GM19455 (cell line): Measurements from ENCODE around the gene CAV1.
A peak's percentile ranks its signal among the peaks of the same experiment; 100 is the strongest.

Source experiments
- ATAC-seq: cut with Tn5 transposase; IDR thresholded peaks from one replicate; pipeline ENCODE4 v1.9.1; 2021; ENCODE audit not compliant: unreplicated experiment

CAV1 gene

DNA sequence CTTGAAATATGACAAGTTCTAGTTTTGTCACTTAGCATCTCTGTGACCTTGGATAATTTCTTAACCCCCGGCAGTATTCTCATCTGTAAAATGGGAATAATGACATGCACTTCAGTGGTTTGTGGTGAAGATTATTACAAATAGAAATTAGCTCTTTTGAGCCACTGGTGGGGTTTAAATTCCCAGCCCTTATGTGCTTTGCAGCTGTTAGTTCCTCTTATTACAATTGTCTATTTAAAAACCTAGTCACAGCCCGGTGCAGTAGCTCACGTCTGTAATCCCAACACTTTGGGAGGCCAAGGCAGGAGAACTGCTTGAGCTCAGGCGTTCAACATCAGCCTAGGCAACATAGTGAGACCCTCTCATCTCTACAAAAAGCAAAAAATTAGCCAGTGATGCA lies 30.1 kb downstream of the CAV1 start:
- no peak for ATAC-seq

DNA sequence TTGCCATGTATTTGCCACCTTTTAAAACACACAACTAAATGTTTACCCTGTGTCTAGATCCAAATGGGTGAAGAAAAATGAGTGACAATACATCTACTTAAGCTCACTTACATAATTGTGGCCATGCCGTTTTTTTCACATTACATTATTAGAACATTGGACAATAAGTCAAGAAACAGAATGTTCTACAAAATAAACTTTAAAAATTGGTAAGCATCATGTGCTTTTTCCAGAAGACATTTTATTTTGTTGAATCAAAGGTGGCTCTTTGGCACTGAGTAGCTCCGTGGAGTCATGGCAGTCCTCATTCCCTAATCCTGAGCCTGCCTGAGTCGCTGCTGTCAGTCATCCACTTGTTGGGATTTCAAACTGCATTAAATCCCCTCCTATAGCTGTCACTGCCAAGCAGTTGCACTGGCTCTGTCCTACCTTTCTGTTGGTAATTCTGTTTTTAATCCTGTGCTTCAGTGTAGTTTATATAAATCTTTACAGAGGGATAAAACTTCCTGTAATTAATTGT lies 32.3 kb downstream of the CAV1 start:
- no peak for ATAC-seq

DNA sequence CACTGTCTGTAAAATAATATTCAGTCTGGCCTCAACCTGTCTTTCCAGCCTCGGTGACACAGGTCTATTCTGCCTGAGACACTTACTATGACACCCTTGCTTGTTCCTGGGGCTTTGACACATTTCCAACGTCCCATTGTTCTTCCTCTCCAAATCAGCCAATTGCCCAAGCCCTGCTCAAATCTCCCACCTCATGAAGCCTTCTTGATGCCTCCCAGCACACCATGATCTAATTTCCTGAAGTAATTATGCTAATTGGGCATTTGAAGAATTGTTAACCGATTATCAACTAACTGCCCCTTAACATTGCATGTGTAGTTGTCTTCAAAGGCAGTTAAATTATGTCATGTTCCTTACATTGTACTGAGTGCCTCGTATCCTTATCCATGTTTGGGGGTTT lies 33.1 kb downstream of the CAV1 start:
- ATAC-seq, result no peak

DNA sequence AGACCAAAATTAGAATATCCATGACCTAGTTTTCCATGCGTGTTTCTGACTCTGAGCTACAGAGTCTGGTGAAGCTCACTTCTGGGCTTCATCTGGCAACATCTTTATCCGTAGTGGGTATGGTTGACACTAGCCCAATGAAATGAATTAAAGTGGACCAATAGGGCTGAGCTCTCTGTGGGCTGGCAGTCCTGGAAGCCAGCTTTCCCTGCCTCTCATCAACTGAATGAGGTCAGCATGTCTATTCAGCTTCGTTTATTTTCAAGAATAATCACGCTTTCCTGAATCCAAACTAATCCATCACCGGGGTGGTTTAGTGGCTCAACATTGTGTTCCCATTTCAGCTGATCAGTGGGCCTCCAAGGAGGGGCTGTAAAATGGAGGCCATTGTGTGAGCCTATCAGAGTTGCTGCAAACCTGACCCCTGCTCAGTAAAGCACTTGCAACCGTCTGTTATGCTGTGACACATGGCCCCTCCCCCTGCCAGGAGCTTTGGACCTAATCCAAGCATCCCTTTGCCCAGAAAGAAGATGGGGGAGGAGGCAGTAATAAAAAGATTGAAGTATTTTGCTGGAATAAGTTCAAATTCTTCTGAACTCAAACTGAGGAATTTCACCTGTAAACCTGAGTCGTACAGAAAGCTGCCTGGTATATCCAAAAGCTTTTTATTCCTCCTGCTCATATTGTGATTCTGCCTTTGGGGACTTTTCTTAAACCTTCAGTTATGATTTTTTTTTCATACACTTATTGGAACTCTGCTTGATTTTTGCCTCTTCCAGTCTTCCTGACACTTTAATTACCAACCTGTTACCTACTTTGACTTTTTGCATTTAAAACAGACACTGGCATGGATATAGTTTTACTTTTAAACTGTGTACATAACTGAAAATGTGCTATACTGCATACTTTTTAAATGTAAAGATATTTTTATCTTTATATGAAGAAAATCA lies 35.5 kb downstream of the CAV1 start:
- no peak for ATAC-seq

DNA sequence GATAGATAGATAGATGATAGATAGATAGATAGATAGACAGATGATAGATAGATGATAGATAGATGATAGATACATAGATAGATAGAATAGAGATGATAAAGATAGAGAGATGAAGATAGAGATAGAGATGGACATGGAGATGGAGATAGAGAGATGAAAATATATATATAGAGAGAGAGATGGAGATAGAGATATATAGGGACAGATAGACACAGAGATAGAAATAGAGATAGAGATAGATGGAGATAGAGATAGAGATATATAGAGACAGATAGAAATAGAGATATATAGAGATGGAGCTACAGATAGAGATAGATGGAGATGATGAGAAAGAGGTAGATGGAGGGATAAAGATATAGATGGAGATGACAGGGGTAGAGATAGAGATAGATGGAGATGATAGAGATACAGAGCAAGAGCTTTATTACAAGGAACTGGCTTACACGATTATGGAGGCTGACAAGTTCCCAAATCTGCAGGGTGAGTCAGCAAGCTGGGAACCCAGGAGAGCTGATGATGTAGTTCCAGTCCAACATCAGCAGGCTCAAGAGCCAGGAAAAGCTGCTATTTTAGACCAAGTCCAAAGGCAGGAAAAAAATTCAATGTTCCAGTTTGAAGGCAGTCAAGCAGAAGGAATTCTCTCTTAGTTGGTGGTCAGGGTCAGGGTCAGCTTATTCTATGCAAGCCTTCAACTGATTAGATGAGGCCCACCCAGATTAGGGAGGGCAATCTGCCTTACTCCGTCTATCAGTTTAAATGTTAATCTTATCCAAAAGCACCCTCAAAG lies 37.1 kb downstream of the CAV1 start:
- no peak for ATAC-seq

DNA sequence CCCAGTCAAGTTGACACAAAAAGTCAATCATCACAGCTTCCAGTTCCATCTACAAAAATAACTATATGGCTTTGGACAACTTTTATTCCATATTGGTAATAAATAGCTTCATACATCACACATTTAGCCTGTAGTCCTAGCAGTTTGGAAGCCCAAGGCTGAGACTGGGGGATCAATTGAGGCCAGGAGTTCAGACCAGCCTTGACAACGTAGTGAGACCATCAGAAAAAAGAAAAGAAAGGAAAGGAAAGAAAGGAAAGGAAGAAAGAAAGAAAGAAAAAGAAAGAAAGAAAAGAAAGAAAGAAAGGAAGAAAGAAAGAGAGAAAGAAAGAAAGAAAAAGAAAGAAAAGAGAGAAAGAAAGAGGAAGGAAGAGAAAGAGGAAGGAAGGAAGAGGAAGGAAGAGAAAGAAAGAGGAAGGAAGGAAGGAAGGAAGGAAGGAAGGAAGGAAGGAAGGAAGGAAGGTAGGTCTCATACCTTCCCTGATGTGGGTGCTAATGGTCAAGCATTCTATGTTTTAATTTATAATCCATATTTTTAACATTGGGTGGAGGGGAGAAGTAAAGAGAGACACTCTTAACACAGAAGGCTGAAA lies 37.8 kb downstream of the CAV1 start:
- no peak for ATAC-seq

DNA sequence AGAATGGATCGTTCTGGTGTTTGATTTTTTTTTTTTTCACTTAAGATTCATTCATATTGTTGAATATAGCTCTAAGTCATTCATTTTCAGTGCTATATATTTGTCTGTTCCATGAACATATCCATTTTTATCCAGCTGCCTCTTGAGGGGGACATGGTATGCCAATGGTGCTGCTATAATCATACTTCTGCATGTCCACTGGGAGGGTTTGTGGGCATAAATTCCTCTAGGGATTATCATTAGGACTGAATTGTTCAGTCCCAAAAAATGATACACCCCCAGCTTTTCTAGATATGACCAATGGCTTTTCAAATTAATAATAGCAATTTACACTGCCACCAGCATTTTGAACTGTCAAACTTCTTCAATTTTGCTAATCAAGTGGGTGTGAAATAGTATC lies 41.1 kb downstream of the CAV1 start:
- no peak for ATAC-seq

DNA sequence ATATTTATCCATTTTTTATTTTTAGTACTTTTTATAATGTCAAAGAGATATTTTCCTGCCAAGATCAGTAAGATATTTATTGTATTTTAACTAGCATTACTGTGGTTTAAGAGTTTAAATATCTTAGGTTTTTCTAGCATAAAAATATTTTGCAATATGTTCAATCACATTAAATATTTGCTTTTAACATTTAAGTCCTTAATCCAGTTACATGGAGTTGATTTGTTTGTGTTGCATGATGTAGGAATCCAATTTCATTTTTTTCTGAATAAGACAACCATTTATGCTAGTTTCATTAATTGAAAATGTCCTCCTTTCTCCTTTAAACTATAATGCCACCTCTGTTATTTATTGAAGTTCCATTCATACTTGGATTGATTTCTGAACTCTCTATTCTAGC lies 41.8 kb downstream of the CAV1 start:
- ATAC-seq, result no peak

DNA sequence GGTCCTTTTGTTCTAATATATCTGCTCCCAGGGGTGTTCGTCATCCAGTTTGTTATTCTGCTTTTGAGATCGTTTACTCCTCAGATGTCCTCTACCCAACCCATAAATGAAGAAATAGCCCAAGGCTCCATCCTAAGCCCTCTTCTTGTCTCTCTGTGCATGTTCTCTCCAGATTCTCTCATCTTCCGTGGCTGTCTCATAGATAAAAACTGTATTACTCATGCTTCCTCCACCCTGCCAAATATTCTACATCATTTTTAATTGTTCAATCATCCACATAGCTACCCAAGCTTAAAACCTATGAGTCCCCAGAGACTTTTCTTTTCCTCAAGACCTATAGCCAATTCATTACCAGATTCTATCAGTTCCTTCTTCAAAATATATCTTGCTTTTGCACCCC lies 44.9 kb downstream of the CAV1 start:
- no peak for ATAC-seq

DNA sequence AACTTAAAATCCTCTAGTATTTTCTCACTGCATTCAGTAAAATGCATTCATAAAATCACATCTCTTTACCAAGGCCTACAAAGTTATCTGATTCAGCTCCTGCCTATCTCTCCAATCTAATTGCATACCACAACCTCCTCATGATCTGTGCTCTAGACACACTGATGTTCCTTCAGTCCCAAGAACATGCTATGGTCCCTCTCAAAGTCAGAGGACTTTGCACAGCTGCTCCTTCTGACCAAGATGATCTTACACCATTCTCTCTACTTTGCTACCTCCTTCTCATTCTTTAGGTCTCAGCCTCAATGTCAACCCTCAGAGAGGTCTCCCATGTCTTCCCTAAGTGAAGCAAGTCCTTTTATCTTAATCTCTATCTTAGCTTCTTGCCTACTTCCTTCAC lies 45.5 kb downstream of the CAV1 start:
- ATAC-seq, result no peak

DNA sequence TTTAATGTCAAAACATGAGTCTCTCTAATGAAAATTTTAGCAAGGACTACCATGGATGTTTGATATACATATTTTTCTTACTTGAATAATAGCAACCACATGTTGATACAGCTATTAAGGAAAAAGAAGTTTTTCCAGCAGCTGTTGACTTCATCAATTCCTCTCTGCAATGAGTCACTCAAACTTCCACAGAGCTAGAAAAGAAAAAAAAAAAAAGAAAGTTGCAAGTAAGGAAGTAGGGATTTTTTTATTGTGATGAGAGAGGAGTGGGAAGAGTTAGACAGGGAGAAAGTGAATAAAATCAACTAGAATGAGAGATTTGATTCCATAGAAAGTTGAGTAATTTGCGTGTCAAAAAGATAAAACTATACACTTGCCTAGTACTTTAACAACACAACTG lies 46.2 kb downstream of the CAV1 start:
- no peak for ATAC-seq

DNA sequence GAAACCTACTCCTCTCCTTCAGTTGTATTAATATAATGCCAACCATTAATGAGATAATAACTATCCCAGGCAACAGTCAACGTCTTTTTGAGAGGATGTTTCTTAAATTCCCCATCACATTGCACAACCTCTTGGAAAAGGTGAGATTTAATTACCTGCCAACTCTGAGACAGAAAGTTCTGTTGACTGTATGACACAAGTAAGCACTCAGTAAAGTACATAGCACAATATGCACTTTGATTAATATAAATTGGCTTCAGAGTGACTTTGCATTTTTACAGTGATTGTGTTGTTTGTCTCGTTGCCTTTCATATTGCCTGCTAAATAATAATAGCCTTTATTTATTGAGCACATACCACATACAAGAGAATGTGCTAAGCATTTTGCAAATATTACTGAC lies 46.7 kb downstream of the CAV1 start:
- no peak for ATAC-seq

DNA sequence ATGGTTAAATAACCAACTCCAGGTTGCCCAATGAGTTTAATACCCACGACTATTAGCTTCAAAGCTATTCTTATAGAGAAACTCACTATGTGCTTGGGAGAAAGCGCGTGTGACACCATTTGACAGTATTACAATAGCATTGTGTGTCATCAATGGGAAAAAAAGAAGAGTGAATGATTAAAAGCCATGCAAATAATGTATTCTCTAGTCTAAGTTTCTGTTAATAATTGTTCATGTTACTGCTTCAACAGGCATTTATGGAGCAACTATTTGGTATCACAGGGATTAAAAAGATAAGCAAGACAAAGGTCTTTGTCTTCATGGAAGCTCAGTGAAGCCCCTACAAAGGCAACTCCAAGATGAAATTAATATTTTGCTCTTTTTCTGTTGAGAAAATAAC lies 47.2 kb downstream of the CAV1 start:
- ATAC-seq, result no peak

DNA sequence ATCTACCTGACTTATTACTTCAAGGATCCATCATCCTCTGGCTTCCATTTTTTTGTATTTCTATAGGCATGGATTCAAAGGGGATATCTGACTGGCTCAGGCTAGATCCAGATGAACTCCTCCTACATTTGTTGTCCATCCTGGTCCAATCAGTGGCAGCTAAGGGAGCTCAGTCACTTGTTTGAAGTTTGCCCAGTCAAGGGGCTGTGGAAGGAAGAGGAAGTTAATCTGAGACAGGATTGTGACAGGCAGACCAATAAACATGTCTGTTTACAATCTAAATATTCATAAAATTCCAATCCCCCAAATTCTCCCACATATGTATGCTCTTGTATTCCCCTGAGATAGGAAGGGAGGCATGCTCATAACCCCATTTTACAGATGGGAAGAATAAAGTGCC lies 48.7 kb downstream of the CAV1 start:
- ATAC-seq, result no peak

DNA sequence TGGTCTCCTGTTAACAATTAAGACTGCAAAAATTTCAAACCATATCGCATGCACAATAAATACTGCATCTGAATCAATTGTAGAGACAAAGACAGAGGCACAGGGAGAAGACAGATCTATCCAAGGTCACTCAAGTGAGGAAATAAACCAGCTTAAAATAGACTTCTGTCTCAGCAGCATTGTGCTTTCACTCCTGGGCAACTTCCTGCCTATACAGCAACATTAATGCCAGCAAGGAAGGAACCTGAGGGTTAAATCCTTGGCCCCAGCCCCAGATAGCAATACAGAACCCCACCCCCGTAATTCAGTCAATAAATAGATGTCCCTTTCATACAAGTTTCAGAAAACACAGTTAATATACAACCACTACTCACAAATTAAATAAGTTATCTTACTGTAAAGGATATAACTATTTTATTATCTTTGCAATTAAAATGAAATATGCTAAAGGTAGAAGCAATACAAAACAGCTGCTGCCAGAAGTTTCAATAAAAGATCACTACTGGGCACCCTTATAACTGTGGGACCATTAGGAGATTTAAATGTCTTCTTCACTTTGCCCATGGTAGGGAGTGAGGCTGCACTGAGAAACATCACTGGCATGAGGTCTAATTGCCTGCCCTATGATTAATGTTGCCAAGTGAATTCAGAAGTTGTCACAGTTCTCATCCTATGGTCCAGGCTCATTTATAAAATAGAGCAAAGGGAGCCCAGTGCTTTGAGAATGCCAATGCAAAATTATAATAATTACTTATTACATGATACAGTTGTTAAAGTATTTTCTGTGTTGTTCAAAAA lies 49.4 kb downstream of the CAV1 start:
- no peak for ATAC-seq

DNA sequence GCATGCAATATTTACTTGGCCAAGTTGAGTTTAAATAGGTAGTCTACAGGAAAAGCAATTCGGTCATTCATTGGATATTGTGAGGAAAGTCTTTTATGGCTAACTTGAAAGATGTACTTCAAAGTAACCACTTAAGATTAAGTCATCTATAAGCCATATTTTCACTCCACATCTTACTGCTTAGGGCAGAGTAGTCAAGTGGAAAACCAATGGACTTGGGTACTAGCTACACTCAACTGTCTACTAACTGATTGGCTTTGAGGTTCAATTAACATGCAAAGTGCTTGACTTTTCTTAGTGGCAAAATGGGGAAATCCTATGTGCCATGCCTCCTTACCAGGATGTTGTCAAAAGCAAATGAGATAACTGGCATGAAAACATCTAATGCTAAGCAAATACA lies 51.0 kb downstream of the CAV1 start:
- ATAC-seq, result no peak

DNA sequence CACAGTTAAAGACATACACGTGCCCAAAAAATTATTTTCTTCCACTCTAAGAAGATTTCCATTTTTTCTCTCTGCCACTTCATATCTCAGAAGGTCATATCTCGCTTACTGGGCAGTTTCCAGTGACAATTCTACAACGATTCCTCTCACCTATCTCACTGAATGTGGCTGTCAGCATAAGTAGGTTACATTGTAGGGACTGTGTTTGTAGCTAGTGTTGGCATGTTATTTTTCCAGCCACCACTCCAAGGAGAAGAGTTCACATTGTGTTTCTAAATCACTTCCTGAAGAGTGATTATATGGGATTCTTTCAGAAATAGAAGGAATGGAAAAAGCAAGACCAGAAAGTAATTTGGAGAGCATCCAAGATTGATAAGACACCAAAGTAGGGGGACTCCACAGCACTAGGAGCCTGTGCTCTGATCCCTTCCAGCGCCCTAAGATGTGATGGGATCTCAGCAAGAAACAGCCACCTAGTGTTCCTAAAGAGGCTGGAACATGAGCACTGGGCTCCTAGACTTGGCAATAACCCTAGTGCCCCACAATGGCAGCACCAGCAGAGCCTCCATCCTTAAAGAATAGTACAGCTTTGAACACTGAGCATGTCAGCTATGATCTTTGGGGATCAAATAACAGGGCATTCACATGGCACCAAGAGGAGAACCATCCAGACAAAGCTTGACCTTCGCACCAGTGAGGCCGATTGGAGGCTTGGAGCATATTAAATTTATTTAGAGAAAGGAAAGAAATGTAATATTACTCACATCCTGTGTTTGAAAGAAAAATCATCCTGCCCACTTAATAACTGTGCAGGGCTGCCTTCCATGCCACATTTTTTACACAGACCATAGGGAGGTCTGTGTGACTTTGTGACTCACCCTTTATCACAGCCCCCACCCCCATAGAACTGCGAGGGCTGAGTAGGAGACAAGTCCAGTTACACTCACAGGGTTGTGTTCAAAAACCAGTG lies 51.8 kb downstream of the CAV1 start:
- peak; percentile 27 for ATAC-seq

DNA sequence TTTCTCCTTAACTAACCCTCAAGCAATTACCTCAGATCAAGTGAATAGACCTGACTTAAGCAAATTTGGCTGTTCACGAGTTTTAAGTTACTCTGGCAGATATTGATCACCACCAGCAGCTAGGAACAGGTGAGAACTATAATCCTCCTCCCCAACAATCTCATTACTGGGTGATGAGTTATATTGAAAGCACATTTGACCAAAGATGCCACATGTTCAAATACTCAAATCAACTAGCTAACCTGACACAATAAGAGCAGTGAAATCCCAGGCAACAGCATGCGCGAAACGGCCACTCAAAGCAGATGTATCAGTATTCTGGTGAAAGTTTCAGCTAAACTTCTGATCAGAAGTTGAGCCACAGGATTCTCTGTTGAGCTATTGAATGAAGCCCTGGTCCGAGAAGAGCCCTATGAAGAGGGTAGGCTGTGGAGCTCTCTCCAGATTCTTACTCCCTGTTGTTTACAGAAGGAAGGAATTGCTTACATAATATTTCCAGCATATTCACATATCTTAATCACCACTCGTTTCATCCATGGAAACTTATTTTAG lies 52.6 kb downstream of the CAV1 start:
- peak; percentile 91 for ATAC-seq

DNA sequence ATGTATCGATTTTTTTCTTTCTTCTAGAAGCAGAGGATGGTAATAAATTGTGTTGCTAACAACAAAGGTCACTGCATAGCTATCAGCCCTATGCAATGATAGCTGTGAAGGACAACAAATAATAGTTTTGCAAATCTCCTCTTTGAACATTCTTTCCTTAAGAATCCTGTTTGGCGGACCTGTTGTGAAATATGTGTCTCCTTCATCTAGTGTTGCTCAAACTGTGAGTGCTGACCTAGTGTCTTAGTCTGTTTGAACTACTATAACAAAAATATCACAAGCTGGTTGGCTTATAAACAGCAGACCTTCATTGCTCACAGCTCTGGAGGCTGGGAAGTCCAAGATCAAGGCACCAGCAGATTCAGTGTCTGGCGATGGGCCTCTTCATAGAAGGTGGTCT lies 53.7 kb downstream of the CAV1 start:
- ATAC-seq, result no peak
